Stimulated activated naive CD4-positive, alpha-beta T cell (primary cell): ENCODE data around the gene GALNT2.

Experiments
- DNase-seq, 6 experiments: peaks; one replicate each; lab custom pipeline; 2025; lab: John Stamatoyannopoulos, UW

GALNT2 gene

GRCh38 chr1:230072296-230072695 is 5.3 kb downstream of the GALNT2 start:
- no peak for DNase-seq

- DNase-seq, result no peak
These were observed 5.8 kb downstream of the GALNT2 start for GRCh38 chr1:230072866-230073265.

- no peak for DNase-seq
These were observed 6.5 kb downstream of the GALNT2 start for GRCh38 chr1:230073371-230074035.

GRCh38 chr1:230074270-230074669 is 7.2 kb downstream of the GALNT2 start:
- no peak for DNase-seq

- no peak for DNase-seq
These were observed 7.7 kb downstream of the GALNT2 start for GRCh38 chr1:230074762-230075161.

GRCh38 chr1:230076121-230076520 is 9.1 kb downstream of the GALNT2 start:
- no peak for DNase-seq

- DNase-seq, result no peak
These were observed 10.0 kb downstream of the GALNT2 start for GRCh38 chr1:230077011-230077410.

GRCh38 chr1:230077436-230078213 is 10.6 kb downstream of the GALNT2 start:
- no peak for DNase-seq

GRCh38 chr1:230079199-230080024 is 12.4 kb downstream of the GALNT2 start:
- no peak for DNase-seq

- no peak for DNase-seq
These were observed 13.8 kb downstream of the GALNT2 start for GRCh38 chr1:230080822-230081221.

- DNase-seq, result no peak
These were observed 14.7 kb downstream of the GALNT2 start for GRCh38 chr1:230081751-230082150.

GRCh38 chr1:230082211-230082610 is 15.2 kb downstream of the GALNT2 start:
- no peak for DNase-seq

- DNase-seq, result no peak
These were observed 16.0 kb downstream of the GALNT2 start for GRCh38 chr1:230083053-230083452.

- DNase-seq, result no peak
These were observed 16.8 kb downstream of the GALNT2 start for GRCh38 chr1:230083746-230084407.

- no peak for DNase-seq
These were observed 17.6 kb downstream of the GALNT2 start for GRCh38 chr1:230084408-230085177.

- no peak for DNase-seq
These were observed 18.1 kb downstream of the GALNT2 start for GRCh38 chr1:230085178-230085515.

GRCh38 chr1:230086151-230086550 is 19.1 kb downstream of the GALNT2 start:
- DNase-seq, result no peak

- DNase-seq, result no peak
These were observed 20.1 kb downstream of the GALNT2 start for GRCh38 chr1:230087028-230087716.

- no peak for DNase-seq
These were observed 20.7 kb downstream of the GALNT2 start for GRCh38 chr1:230087717-230088105.

GRCh38 chr1:230090194-230090711 is 23.2 kb downstream of the GALNT2 start:
- DNase-seq, result no peak
